OCI-LY1 (cell line): ENCODE measurements around the gene NEUROG2.
A peak's percentile ranks its signal among the peaks of the same experiment; 100 is the strongest.

Experiments used
- H2AFZ ChIP-seq: fragments of 200-600 bp; sonication (generic), shearing (Covaris generic); 2 replicates; pipeline ENCODE4 v1.6.0; 2014; ENCODE audit warnings: antibody characterized with exemption, mild to moderate bottlenecking, low read length
- H3F3A ChIP-seq: fragments of 200-600 bp; sonication (generic), shearing (Covaris generic); 2 replicates; pipeline ENCODE4 v1.6.0; 2014; ENCODE audit warnings: mild to moderate bottlenecking, antibody characterized with exemption, low read length, moderate library complexity; ENCODE audit not compliant: insufficient read depth
- H3K27ac ChIP-seq: fragments of 200-600 bp; sonication (generic); 2 replicates; pipeline ENCODE4 v1.5.1; 2014; ENCODE audit warnings: low read length, mixed run types, mild to moderate bottlenecking, low read depth; ENCODE audit not compliant: poor library complexity, severe bottlenecking
- H3K27me3 ChIP-seq: fragments of 200-600 bp; sonication (generic); 2 replicates; pipeline ENCODE4 v1.6.0; 2014; ENCODE audit warnings: antibody characterized with exemption, mild to moderate bottlenecking, low read length, moderate library complexity; ENCODE audit not compliant: insufficient read depth
- H3K36me3 ChIP-seq: fragments of 200-600 bp; sonication (generic); 2 replicates; pipeline ENCODE4 v1.6.1; 2014; ENCODE audit warnings: mild to moderate bottlenecking, antibody characterized with exemption, low read length, moderate library complexity, mixed read lengths; ENCODE audit not compliant: insufficient read depth
- H3K4me1 ChIP-seq: fragments of 200-600 bp; sonication (generic); 2 replicates; pipeline ENCODE4 v1.5.1; 2014; ENCODE audit warnings: mild to moderate bottlenecking, low read length, moderate library complexity; ENCODE audit not compliant: insufficient read depth, severe bottlenecking
- H3K4me2 ChIP-seq: fragments of 200-600 bp; sonication (generic), shearing (Covaris generic); 2 replicates; pipeline ENCODE4 v1.6.1; 2014; ENCODE audit warnings: low read length
- H3K4me3 ChIP-seq: fragments of 200-600 bp; sonication (generic); 2 replicates; pipeline ENCODE4 v1.5.1; 2014; ENCODE audit warnings: low read length, low read depth, mild to moderate bottlenecking, mixed read lengths; ENCODE audit not compliant: poor library complexity, severe bottlenecking
- H3K79me2 ChIP-seq: fragments of 200-600 bp; shearing (Covaris generic); 2 replicates; pipeline ENCODE4 v1.6.1; 2016; ENCODE audit warnings: mixed run types, low read length, mixed read lengths; ENCODE audit not compliant: insufficient read depth
- H3K9ac ChIP-seq: fragments of 200-600 bp; sonication (generic), shearing (Covaris generic); 2 replicates; pipeline ENCODE4 v1.6.1; 2014; ENCODE audit warnings: mild to moderate bottlenecking, low read length, mixed read lengths
- H3K9me2 ChIP-seq: fragments of 200-600 bp; sonication (generic), shearing (Covaris generic); 2 replicates; pipeline ENCODE4 v1.6.1; 2014; ENCODE audit warnings: low read depth, mild to moderate bottlenecking, low read length, mixed read lengths
- H3K9me3 ChIP-seq: fragments of 200-600 bp; shearing (Covaris generic); 2 replicates; pipeline ENCODE4 v1.6.1; 2014; ENCODE audit warnings: low read length, mixed read lengths
- H4K20me1 ChIP-seq: fragments of 200-600 bp; sonication (generic), shearing (Covaris generic); 2 replicates; pipeline ENCODE4 v1.6.0; 2016; ENCODE audit warnings: mild to moderate bottlenecking, low read length; ENCODE audit not compliant: insufficient read depth
- CTCF ChIP-seq: fragments of 200-600 bp; sonication (generic), shearing (Covaris generic); IDR thresholded peaks from 2 replicates; pipeline ENCODE4 v1.5.1; 2017; ENCODE audit warnings: mild to moderate bottlenecking, antibody characterized with exemption, low read length, moderate library complexity, mixed read lengths
- EZH2 ChIP-seq: fragments of 200-600 bp; sonication (generic), shearing (Covaris generic); IDR thresholded peaks from 2 replicates; pipeline ENCODE4 v1.8.0; 2017; ENCODE audit warnings: borderline replicate concordance, mixed run types, mild to moderate bottlenecking, antibody characterized with exemption, low read length, moderate library complexity, mixed read lengths

The NEUROG2 gene

GRCh38 chr4:112518675-112519074 lies 2.7 kb upstream of the NEUROG2 start:
- Histone ChIP-seq H2AFZ (no peak overlapping the region), H3K9me2 (no peaks in the 10 kb centered on the region), H3K9ac (no peak overlapping the region), H3K4me1 (peaks cover 43% of the 10 kb centered on the region), H3K27me3 (peaks cover 8% of the 10 kb centered on the region; the same call in 1 of the 2 replicates), H3K79me2 (no peaks in the 10 kb centered on the region), H3K4me2 (no peak overlapping the region), H3F3A (no peaks in the 10 kb centered on the region), H3K4me3 (no peak overlapping the region), H3K27ac (no peak overlapping the region), H3K9me3 (no peaks in the 10 kb centered on the region), H4K20me1 (no peaks in the 10 kb centered on the region), H3K36me3 (no peaks in the 10 kb centered on the region)
- no peak for TF ChIP-seq CTCF

- Histone ChIP-seq H3K4me2 (no peak overlapping the region), H3K9me2 (no peaks in the 10 kb centered on the region), H3K79me2 (no peaks in the 10 kb centered on the region), H3F3A (no peaks in the 10 kb centered on the region), H4K20me1 (no peaks in the 10 kb centered on the region), H3K9ac (no peak overlapping the region), H2AFZ (no peak overlapping the region), H3K27me3 (peaks cover 8% of the 10 kb centered on the region; the same call in 1 of the 2 replicates), H3K9me3 (no peaks in the 10 kb centered on the region), H3K4me3 (no peak overlapping the region), H3K36me3 (no peaks in the 10 kb centered on the region), H3K4me1 (peaks cover 36% of the 10 kb centered on the region), H3K27ac (no peak overlapping the region)
- TF ChIP-seq EZH2 (no peak), CTCF (no peak)
Measured at GRCh38 chr4:112517911-112518310, 1.9 kb upstream of the NEUROG2 start.

DNA sequence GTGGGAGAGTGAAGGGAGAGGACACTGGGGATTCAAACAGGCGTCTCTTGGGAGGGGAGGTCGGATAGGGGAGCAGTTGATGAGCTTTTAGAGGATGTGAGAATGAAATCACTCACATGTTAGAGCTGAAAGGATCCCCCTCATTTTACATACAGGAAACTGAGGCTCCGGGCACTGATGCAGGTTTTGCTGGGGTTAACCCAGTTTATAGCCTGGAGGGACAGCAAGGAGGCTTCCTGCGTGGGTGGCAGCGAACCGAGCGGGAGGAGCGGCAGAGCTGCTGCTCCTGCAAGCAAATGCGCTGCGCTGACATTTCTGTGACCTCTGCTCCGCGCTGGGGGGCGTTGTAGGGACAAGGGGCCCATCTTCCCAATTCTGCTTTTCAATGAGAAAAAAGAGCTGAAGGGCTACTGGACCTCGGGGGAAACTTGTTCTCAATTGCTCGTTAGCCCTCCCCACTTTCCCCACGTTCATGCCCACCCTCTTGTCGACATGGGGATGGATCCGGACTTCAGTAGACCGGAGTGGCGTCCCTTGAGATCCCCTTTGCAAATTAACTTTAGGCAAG lies 1.2 kb upstream of the NEUROG2 start:
- H3K9ac ChIP-seq: no peak overlapping the region
- peaks cover 31% of the 10 kb centered on the region for H3K4me1 ChIP-seq
- no peak overlapping the region for H3K27ac ChIP-seq
- H3K27me3 ChIP-seq: peaks cover 8% of the 10 kb centered on the region; the same call in 1 of the 2 replicates
- peak overlapping the region; percentile 90 for H3K4me2 ChIP-seq
- TF ChIP-seq EZH2 (no peak), CTCF (peak; percentile 24; the same call in 1 of the 2 replicates)
- no peaks in the 10 kb centered on the region for H3K36me3 ChIP-seq
- H4K20me1 ChIP-seq: no peaks in the 10 kb centered on the region
- H3K79me2 ChIP-seq: no peaks in the 10 kb centered on the region
- H3K4me3 ChIP-seq: peak overlapping the region; percentile 63
- H3K9me3 ChIP-seq: no peaks in the 10 kb centered on the region
- no peaks in the 10 kb centered on the region for H3K9me2 ChIP-seq
- H3F3A ChIP-seq: no peaks in the 10 kb centered on the region
- no peak overlapping the region for H2AFZ ChIP-seq
